ENCODE measurements around the gene ATOSB. TPM values are rescaled to one million over a fixed set of nuclear protein-coding genes. Genes with fewer than 3 reads are reported as not detected.

Gene ATOSB
- polyA plus RNA-seq, 3 donors = 18.5 to 96.8 (median 23.7) TPM

GRCh38 chr9:35106343-35106730, 9.3 kb downstream of the ATOSB start:
- Mint-ChIP-seq H3K36me3 (peaks cover 46 to 70% of the 10 kb centered on the region in 2 donors), H3K4me1 (peaks cover 49% of the 10 kb centered on the region), H3K9me3 (peaks cover 0 to 1% (median 0%) of the 10 kb centered on the region in 7 donors), H3K4me3 (no peak overlapping the region), H3K27ac (peak overlapping the region in 1 of 7 donors; percentile 71), H3K27me3 (ENCODE audit: low read depth in 3 of 3) (peaks cover 0 to 3% (median 0%) of the 10 kb centered on the region in 3 donors)
- intact Hi-C loops (cut with micrococcal nuclease) = no loop called here
- no peak overlapping the region for H3K9ac ChIP-seq (ENCODE audit: insufficient read depth, low read length, poor library complexity, severe bottlenecking)
- DNase-seq = no peak
- peaks cover 81% of the 10 kb centered on the region for H4K20me1 ChIP-seq (ENCODE audit: insufficient read depth, low read length)
- no peak for TF ChIP-seq CTCF (IDR thresholded peaks at IDR 0.05)
- no peak overlapping the region for H3K4me3 ChIP-seq (replicated peaks in 1 of 3; ENCODE audit: low read depth in 2 of 3, low read length in 3 of 3)
- WGBS (ENCODE audit: insufficient coverage) = no CpG with 5 or more reads among the region's 7 CpGs
- no peak overlapping the region for H3K27ac ChIP-seq (ENCODE audit: low read depth in 1 of 2, low read length in 2 of 2)
- no peaks in the 10 kb centered on the region for H3K9me3 ChIP-seq (replicated peaks in 1 of 2; ENCODE audit: control insufficient read depth in 1 of 2, insufficient read depth in 1 of 2, low read length in 2 of 2)
- H3K79me2 ChIP-seq (ENCODE audit: insufficient read depth, low read length) = peaks cover 49% of the 10 kb centered on the region
- no peaks in the 10 kb centered on the region for H3K27me3 ChIP-seq (ENCODE audit: control insufficient read depth in 2 of 2, insufficient read depth in 2 of 2, low read length in 2 of 2)
- no peak overlapping the region for H3K4me2 ChIP-seq (replicated peaks; ENCODE audit: extremely low read depth, low read length, poor library complexity, severe bottlenecking)
- H3K36me3 ChIP-seq (replicated peaks in 1 of 2; ENCODE audit: control insufficient read depth in 1 of 2, insufficient read depth in 2 of 2, low read length in 2 of 2) = peaks cover 49 to 67% of the 10 kb centered on the region in 2 donors
- H2AFZ ChIP-seq (ENCODE audit: insufficient read depth, low read depth, low read length, poor library complexity, severe bottlenecking) = no peak overlapping the region
- H3K4me1 ChIP-seq (ENCODE audit: control insufficient read depth in 1 of 2, insufficient read depth in 2 of 2, low read length in 2 of 2) = peaks cover 37 to 50% of the 10 kb centered on the region in 2 donors

GRCh38 chr9:35105571-35106342, 9.9 kb downstream of the ATOSB start:
- no peak overlapping the region for H2AFZ ChIP-seq (ENCODE audit: insufficient read depth, low read depth, low read length, poor library complexity, severe bottlenecking)
- peaks cover 53 to 73% of the 10 kb centered on the region in 2 donors for H3K36me3 ChIP-seq (replicated peaks in 1 of 2; ENCODE audit: control insufficient read depth in 1 of 2, insufficient read depth in 2 of 2, low read length in 2 of 2)
- no peak overlapping the region for H3K4me3 ChIP-seq (replicated peaks in 1 of 3; ENCODE audit: low read depth in 2 of 3, low read length in 3 of 3)
- Mint-ChIP-seq H3K9me3 (peaks cover 0 to 1% (median 0%) of the 10 kb centered on the region in 7 donors), H3K27ac (peak overlapping the region in 5 of 7 donors; percentile 23 to 71 (median 61)), H3K27me3 (ENCODE audit: low read depth in 3 of 3) (peaks cover 0 to 3% (median 0%) of the 10 kb centered on the region in 3 donors), H3K36me3 (peaks cover 52 to 74% of the 10 kb centered on the region in 2 donors), H3K4me3 (no peak overlapping the region), H3K4me1 (peaks cover 44% of the 10 kb centered on the region)
- WGBS (ENCODE audit: insufficient coverage) = 98% methylated on average over 6 of the region's 13 CpGs
- no peak overlapping the region for H3K4me2 ChIP-seq (replicated peaks; ENCODE audit: extremely low read depth, low read length, poor library complexity, severe bottlenecking)
- DNase-seq = no peak
- intact Hi-C loops (cut with micrococcal nuclease) = no loop called here
- no peak overlapping the region for H3K9ac ChIP-seq (ENCODE audit: insufficient read depth, low read length, poor library complexity, severe bottlenecking)
- peak overlapping the region in 1 of 2 donors; percentile 20 for H3K27ac ChIP-seq (ENCODE audit: low read depth in 1 of 2, low read length in 2 of 2)
- H3K4me1 ChIP-seq (ENCODE audit: control insufficient read depth in 1 of 2, insufficient read depth in 2 of 2, low read length in 2 of 2) = peaks cover 33 to 45% of the 10 kb centered on the region in 2 donors
- peaks cover 43% of the 10 kb centered on the region for H3K79me2 ChIP-seq (ENCODE audit: insufficient read depth, low read length)
- peaks cover 75% of the 10 kb centered on the region for H4K20me1 ChIP-seq (ENCODE audit: insufficient read depth, low read length)
- no peak for TF ChIP-seq CTCF (IDR thresholded peaks at IDR 0.05)
- H3K9me3 ChIP-seq (replicated peaks in 1 of 2; ENCODE audit: control insufficient read depth in 1 of 2, insufficient read depth in 1 of 2, low read length in 2 of 2) = no peaks in the 10 kb centered on the region
- no peaks in the 10 kb centered on the region for H3K27me3 ChIP-seq (ENCODE audit: control insufficient read depth in 2 of 2, insufficient read depth in 2 of 2, low read length in 2 of 2)

Measured in CD14-positive monocyte (primary cell).